Measurements from ENCODE around the gene EMC8.
A peak's percentile ranks its signal among the peaks of the same experiment; 100 is the strongest.

Gene EMC8

DNA sequence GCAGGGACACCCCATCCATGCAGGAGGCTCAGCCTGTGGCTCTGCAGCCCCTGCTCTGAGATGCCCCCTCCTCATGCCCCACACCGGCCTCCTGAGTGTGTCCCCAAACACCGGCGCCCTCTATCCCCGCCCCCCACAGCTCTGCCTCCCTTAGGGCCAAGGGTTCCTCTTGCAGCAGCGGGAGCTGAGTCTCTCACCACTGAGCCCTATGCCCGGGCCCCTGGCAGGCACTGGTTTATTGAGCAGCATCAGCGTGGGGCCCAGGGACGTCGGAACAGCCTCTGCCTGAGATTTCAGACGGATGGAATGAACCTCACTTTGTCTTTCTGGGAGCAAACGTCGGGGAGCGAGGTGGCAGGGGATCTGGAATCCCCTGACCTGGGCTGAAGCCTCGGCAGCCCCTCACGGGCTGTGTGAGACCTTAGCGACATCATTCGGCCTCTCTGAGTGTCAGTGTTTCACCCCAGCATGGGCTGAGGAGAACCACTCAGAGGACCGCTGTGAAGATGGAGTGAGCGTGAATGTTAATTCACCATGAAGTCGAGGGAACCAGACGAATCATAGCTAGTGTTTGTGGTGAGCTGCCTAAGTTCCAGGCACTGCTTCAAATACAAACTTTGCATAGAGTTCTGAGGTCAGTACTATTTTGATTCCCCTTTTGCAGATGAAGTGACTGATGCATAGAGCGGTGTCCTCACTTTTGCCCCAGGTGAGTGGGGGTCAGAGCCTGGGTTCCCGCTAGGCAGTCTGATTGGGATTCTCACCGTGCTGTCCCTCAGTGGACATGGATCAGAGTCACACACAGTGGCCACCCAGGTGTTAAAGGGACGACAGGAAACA, 43.2 kb downstream of the EMC8 start:
- no peak for DNase-seq (ENCODE audit: low read depth in 2 of 2)

DNA sequence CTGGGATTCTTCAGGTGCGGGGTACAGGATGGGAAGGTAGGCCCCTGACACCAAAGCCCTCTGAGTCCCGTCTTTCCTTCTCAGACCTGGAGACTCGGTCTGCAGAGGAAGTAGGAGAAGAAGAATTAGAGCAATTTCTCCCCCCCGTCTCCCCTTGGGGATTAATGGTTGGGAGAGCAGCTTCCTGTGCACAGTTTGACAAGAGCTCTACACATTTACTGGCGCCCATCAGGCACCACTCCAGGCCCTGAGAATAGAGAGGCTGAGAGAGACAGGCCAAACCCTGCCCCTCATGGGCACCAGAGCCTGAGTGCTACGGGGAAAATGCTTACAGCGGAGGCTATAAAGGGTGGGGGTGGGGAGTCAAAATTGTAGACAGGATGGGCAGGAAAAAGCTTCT, 44.9 kb downstream of the EMC8 start:
- no peak for DNase-seq (ENCODE audit: low read depth in 2 of 2)

DNA sequence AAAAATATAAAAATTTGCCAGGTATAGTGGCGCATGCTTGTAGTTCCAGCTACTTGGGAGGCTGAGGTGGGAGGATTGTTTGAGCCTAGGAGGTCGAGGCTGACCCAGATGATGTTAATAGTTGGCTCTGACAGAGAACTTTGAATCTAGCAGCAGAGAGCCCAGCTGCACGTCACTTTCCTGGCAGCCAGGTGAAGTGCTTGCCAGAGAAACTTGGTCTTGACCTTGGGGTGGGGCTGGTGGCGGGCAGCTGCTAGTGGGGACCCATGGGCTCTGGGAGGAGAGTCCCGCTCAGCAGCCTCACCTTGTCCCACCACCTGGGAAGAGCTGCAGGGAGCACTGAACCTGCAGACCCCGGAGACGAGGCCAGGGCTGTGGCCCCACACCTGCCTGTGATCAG, 45.4 kb downstream of the EMC8 start:
- no peak for DNase-seq (ENCODE audit: low read depth in 2 of 2)

DNA sequence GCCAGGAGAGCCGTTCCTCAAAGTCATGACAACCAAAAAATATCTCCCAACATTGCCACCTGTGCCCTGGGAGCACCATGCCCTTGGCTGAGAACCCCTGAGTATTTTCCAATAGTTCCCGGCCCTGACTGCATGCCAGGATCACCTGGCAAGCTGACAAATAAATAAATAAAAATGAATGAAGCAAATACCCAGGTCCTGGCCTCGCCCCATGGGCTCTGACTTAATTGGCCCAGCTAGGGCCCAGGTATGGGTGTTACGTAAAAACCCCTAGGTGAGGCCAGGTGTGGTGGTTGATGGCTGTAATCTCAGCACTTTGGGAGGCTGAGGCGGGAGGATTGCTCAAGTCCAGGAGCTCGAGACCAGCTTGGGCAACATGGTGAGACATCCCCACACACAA, 45.8 kb downstream of the EMC8 start:
- DNase-seq (ENCODE audit: low read depth in 2 of 2) = no peak

DNA sequence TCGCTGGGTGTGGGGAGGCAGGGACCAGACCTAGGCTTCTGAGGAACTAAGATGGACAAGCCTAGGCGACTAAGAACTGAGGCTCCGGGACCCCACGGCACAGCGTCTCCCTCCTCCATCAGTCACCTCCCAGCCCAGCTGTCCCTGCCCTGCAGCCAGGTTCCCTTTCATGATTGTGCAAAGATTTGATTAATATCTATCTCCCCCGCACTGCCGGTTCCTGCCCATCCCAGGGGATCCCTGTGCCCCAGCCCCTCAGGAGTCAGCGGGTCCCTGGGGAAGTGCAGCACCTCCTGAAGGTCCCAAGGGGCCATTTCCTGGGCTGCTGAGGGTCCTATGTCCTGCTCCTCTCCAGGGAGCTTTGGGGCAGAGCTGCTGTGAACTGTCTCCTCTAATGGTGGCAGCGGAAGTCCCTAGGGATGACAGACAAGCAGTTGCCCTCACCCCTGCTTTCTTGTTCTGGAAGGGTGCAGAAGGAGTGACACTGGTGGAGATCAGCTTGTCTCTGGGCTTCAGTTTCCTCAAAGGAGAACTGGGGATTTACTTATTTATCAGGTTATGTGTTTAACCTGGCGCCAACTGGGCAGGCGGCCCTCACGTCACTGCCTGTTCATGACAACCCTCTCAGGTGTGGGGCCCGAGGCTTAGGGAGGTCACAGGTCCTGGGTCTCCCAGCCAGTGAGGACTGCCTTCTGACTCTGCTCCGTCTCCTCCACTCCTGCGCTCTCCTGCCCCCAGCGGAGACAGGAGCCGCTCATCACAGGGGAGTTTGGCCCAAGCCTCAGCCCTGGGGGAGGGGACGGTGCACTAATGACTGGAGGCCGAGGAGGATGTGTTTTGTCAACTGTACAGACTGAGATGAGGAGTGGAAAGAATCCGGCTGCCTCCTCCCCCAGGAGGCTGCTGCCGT, 46.6 kb downstream of the EMC8 start:
- DNase-seq (ENCODE audit: low read depth in 2 of 2) = no peak

DNA sequence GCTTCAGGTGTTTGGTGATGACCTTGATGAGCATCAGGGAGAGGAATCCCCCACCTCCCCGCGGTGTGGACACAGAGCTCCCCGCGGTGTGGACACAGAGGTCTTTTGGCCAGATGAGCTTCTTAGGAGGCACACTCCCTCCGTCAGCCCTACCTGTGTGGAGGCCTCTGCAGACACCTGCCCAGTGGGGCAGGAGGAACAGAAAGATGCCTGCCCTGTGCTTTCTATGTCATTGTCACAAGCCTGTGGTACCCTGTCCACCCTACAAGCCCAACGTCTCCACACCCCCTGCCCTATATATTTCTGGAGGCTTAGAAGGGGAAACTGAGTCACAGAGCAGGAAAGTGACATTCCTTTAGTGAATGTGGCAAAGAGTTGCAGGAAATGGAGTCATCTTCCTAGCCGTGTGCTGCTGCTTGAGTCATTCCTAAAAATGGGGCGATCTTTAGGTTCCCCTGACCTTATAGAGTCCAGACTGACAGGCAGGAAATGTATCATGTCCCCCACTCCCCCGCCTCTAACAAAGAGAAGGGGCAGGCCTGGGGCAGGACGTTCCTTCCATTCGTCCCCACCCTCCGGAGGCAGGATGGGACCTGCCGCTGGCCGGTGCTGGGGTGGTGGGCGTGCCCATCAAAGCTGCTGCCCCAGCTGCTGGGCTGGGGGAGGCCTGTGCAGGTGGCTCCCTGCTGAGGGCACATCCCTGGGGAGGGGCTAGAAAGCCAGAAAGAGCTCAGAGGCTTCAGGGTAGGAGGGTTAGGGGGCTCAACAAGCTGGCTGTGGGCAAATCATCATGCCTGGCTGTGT, 47.4 kb downstream of the EMC8 start:
- no peak for DNase-seq (ENCODE audit: low read depth in 2 of 2)

DNA sequence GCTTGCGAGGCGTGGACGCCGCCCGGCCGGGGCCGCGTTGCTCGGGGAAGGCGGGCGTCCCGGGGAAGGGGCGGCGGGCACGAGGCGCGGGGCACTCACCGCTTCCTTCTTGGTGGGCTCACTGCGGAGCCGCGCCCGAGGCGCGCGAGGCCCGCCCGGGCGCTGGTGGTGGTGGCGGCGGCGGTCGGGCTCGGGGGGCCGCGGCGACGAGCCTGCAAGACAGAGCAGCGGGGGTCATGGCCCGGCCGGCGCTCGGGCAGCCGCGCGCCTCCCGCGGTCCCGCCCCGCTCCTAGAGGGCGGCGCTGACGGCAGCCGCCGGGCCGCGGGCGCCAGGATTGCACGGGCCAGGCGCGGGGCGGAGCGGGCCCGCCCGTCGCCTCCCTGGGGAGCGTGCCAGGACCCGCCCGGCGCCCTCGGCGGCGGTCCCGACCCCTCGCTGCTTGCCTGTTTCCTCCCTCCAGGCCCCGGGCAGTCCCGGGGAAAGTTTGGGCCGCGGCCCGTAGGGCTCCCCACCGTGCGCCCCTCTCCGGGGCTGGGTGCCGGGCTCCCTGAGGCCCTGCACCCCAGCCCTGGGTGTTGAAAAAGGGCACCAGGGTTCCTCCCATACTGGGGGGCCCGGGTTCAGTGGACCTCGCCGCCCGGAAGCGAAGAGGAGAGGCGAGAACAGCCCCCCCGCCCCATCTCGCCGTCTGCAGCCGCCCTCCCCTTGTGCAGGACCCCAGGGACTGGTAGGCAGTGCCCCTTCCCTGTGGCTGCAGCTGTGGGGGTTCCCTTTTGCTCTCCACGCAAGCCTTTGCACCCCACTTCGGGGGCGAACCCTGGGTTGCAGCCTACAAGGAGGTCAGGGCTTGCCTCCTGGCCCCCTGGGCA, 48.3 kb downstream of the EMC8 start, which contains the start of gene C16orf74:
Gene C16orf74, minus strand, starts transcription at position 270 of the 871 bp plus-strand sequence. CDS start 15,879 bp downstream, outside the sequence.
- no peak for DNase-seq (ENCODE audit: low read depth in 2 of 2)

DNA sequence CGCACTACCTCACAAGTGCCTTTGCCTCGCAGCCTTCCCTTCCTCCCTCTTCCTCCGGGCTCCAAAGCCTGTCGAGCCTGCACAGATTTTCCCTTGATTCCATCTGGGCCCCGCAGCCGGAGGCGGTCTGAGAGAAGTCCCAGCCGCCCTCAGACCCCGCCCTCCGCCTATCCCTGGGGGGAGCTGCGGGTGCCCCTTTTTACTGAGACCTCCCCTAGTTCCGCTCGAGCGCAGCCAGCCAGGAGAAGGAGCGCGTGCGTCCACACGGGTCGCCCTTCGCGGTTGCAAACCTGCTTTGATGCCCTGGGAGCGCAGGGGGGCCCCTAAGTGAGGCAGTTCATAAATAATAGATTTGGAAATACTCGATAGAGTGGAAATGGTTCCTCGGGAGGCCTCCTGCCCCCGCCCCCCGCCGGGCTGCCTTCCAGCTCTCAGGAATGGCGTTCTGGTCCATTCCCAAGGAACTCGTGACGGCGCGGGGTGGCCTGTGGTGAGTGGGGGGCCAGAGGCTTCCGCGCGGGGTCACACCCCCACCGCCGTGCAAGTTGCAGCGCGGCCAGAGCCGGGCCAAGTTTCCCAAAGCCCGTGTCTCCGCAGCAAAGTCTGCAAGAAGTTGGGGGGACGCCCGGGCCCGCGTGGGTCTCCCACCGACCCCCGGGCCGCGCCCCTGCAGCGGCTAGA, 49.1 kb downstream of the EMC8 start:
- no peak for DNase-seq (ENCODE audit: low read depth in 2 of 2)

DNA sequence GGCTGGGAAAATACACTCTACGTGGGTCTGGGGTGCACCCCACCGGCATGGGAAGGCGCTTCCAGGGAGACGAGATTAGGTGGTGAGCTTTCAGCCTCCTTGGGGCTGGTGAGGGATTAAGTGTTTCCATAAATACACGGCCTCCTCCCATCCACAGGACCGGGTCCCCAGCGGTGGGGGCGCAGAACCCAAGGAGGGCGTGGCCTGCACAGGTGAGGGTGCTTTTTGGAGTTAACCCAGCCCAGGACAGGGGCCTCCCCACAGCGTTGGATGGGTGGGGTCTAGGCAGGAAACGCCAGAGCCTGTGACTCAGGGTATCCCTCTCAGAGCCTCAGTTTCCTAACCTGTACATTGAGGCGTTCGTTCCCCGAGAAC, 49.6 kb downstream of the EMC8 start:
- no peak for DNase-seq (ENCODE audit: low read depth in 2 of 2)

DNA sequence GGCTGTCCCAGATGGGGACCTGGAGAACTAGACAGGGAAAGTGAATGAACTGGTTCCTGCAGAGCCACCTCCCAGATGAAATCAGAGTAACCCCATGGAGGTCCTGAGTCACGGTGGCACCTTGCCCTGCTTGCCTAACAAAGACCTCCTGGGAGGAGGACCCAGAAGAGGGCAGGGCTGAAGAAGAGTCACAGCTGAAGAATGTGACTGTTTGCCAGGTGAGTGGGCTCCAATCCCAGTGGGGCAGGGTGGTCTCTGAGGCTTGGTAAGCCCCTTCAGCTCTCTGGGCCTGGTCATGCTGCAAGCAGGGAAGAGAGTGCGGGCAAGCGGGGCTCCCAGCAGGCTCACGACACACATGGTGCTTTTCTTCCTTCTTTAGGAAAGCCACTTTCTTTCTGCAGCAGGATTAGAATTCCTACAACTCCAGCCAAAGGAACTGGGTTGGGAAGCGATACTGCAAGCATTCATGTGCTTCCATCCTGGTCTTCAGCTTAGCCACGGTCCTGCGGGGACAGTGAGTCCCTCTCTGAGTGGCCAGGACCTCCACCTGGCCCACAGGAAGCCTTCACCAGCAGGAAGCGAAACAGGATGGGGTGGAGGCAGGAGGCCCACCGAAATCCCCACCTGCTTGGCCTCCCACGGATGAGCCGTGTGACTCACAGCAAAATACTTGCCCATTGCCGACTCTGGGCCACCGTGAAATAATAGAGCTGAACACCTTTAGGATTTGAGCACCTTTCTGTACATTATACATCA, 52.7 kb downstream of the EMC8 start:
- DNase-seq (ENCODE audit: low read depth in 2 of 2) = no peak

DNA sequence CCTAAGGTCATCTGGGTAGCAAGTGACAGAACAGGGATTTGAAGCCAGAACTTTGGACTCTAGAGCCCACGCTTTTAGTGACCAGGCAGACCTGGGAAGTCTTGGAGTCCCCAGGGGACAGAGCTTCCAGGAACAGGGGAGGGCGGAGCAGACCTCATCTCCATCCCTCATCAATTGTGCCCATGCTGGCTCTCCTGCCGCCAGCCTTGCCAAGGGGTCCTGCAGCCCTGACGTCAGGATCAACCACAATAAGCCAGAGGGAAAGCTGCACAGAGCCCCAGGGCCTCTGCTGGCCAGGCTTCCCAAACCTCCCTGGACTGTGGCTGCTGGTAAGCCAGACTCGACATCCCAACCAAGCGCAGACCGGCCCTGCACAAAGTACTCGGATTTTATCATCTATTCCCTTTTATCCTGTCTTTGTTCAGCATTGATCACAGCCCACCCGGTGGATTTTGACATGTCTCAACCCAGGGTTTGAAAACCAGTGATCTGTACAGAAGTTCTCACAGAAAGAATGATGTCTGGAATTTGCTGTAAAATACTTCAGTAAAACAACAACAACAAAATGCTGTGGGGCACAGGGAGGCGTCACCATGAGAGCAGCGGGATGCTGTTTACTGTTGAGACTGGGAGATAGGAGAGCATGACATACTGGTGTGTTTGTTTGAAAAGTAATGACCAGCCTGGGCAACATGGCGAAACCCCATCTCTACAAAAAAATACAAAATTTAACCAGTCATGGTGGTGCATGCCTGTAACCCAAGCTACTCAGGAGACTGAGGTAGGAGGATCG, 60.2 kb downstream of the EMC8 start:
- DNase-seq (ENCODE audit: low read depth in 2 of 2) = no peak

DNA sequence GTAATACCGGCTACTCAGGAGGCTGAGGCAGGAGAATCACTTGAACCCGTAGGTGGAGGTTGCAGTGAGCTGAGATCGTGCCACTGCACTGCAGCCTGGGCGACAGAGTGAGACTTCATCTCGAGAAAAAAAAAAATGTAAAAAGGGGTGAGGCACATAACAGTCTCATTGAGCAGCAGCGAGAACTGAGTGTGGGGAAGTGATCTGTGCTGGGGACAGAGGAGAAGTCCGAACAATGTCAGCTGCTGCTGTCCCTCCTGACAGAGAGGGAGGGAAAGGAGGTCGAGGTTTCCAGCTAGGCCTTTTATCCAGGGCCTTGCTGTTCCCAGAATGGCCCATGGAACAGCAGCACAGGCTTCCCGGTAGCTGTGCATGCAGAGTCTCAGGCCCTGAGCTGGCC, 62.4 kb downstream of the EMC8 start:
- DNase-seq (ENCODE audit: low read depth in 2 of 2) = no peak

DNA sequence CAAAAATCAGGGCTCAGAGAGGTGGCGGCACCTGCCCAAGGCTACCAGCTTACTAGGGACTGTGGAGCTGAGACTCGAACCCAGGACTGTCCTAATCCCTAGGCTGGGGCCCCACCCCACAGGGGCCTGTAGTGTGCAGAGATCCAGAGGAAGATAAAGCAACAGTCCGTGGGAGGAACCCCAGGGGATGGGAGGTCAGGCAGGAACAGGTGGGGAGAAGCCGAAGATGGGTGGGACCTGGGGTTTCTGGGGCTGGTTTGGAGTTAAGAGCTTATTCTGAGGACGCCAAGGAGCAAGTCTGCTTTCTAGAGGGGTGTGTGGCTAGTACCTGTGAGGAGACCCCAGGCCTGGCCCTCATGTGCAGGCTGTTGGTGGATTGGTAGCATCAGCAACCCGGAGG, 63.4 kb downstream of the EMC8 start:
- DNase-seq (ENCODE audit: low read depth in 2 of 2) = no peak

DNA sequence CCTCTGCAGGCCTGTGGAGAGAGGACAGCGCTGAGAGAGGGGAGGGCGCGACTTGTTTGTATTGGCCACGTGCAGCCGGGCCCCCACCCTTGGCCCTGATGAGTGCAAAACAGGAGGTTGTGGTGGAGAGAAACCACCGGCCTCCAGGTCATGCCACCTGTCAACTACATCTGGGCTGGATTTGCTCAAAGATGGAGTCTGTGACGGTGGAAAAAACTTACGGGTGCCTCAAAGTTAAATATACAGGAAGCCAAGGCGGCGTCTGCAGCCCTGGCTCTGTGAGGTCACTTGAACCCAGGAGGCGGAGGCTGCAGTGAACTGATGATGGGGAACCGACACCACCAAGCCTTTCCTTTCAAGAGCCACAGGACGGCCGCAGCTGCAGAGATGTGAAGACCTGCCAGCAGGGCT, 64.1 kb downstream of the EMC8 start:
- peak; percentile 9 to 13 for DNase-seq (ENCODE audit: low read depth in 2 of 2)

DNA sequence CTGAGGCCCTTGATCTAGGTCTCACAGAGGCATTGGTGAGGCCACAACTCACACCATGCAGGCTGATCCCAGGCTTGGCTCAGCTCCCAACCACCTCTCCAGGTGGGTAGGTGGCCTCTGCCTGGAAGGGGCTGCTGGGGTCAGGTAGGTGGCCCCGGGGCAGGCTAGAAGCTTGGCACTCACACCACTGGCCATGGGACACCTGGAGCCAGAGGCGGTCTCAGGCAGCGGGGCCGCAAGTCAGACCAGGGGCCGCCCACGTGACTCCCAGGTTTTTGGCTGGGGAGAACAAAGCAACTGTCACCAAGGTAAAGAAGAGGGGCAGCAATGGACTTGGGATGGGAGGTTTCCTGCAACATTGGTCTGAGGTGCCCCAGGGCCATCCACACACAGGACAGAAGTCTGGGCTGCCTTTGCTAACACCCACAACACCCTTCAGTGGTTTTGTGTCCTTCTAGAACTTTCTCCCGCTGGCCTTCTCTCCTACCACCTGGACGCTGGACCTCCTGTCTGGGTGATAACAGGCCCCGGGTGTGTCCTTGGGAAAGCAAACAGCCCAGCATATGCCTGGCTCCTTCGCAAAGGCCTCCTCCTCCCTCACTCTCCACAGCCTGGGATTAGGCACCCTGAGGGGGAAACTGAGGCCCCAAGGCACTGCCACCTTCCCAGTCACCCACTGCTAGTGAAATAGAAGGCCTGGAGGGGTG, 64.9 kb downstream of the EMC8 start:
- DNase-seq (ENCODE audit: low read depth in 2 of 2) = no peak

DNA sequence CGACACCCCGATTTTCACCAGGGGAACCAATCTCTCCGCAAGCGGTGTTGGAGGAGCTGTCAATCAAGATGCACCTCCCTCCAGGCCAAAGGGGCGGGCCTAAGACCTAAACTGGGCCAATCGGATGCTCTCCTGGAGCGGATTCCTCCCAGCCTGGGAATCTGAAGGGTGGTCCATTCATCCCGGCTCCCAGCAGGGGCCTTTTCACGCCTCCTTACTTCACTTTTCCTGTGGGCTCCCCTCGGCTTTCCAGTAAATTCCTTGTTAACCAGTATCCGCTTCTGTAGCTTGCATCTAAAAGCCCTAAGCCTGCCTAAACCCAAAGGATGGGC, 65.5 kb downstream of the EMC8 start:
- no peak for DNase-seq (ENCODE audit: low read depth in 2 of 2)

DNA sequence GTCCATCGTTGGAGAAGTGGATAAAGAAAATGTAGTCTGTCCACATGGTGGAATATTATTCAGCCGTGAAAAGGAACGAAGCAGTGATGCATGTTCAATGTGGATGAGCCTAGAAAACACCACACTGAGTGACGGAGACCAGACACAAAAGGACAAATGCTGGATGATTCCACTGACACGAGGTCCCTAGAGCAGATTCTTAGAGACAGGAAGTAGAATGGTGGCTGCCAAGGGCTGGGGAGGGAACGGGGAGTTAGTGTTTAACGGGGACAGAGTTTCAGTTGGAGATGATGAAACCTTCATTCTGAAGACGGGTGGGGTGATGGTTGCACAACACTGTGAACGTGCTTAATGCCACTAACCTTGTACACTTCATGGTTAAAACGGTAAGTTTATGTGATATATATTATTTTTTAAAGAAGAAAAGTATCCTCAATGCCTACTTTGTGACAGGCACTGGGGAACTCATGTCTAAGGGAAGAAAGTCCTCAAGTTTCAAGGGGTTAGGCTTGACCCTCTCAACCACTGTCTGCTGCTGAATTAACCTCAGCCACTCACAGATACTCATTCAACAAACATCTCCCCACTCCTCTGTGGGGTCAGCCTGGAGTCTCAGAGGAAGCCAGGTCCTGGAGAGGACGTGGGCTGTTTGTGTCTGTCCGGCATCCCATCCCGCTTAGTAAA, 66.0 kb downstream of the EMC8 start:
- no peak for DNase-seq (ENCODE audit: low read depth in 2 of 2)

DNA sequence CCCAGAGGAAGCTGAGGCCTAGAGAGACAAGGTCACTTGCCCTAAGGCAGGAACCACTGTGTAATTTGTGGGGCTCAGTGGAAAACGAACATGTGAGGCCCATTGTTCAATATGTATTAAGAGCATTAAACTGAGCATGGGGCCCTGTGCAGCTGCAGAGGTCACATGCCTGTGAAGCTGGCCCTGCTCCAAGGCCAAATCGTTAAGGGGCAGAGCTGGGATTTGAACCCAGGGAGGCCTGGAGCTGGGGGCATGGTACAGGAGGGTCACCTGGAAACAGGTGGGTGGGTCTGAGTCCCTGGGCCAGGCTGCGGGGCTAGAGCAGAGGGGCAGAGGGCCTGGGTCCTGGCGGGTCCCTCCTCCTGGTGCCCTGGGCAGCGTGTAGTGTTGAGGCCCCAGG, 68.2 kb downstream of the EMC8 start:
- no peak for DNase-seq (ENCODE audit: low read depth in 2 of 2)

All from stimulated activated CD8-positive, alpha-beta memory T cell treated with anti-CD3 and anti-CD28 coated beads, Interleukin-7, amount 100 ng/mL, for 1 hour (primary cell).